ENCODE data around the gene DDC. TPM values are rescaled to one million over a fixed set of nuclear protein-coding genes. Genes with fewer than 3 reads are reported as not detected.

Gene DDC
- total RNA-seq, 1 experiment from 2014 or later, result not detected

DNA sequence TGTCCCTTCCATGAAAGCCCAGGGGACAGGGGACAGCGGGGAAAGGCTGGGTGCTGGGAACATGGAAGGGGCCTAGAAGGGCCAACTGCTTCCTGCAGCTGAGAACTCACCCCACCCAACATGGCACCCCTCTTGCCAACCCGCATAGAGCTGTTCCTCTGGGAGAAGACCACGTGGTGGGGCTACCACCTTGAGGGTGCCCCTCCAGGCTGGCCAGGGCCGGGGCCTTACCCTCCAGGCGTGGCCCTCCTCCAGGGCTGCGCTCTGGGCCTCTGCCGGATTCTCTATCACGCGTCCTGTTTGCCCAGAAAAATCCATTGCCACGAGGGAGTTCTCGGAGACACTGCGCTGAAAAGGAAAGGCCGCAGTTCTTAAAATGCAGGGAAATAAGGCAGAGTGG lies 39.9 kb upstream of the DDC start:
- POLR2A ChIA-PET (ENCODE audit: unreplicated experiment), result no interaction called here
- Histone ChIP-seq H3K79me2 (ENCODE audit: low read depth) (no peaks in the 10 kb centered on the region), H3K27me3 (ENCODE audit: insufficient read depth, low read depth) (no peaks in the 10 kb centered on the region), H3K9me2 (ENCODE audit: insufficient read depth) (no peaks in the 10 kb centered on the region), H3K27ac (no peak overlapping the region), H3K4me1 (replicated peaks; ENCODE audit: insufficient read depth) (no peaks in the 10 kb centered on the region), H4K20me1 (ENCODE audit: insufficient read depth) (peaks cover 20% of the 10 kb centered on the region), H3K4me3 (no peak overlapping the region), H3K4me2 (no peak overlapping the region), H3K36me3 (ENCODE audit: low read depth) (peaks cover 15% of the 10 kb centered on the region; the same call in 1 of the 2 replicates), H3K9me3 (ENCODE audit: insufficient read depth, low read depth) (no peaks in the 10 kb centered on the region), H2AFZ (no peak overlapping the region), H3F3A (ENCODE audit: insufficient read depth, low read depth) (no peaks in the 10 kb centered on the region)
- TF ChIP-seq EZH2 (IDR thresholded peaks at IDR 0.05; ENCODE audit: low read depth), result no peak
- TF ChIP-seq, protein P1, sequence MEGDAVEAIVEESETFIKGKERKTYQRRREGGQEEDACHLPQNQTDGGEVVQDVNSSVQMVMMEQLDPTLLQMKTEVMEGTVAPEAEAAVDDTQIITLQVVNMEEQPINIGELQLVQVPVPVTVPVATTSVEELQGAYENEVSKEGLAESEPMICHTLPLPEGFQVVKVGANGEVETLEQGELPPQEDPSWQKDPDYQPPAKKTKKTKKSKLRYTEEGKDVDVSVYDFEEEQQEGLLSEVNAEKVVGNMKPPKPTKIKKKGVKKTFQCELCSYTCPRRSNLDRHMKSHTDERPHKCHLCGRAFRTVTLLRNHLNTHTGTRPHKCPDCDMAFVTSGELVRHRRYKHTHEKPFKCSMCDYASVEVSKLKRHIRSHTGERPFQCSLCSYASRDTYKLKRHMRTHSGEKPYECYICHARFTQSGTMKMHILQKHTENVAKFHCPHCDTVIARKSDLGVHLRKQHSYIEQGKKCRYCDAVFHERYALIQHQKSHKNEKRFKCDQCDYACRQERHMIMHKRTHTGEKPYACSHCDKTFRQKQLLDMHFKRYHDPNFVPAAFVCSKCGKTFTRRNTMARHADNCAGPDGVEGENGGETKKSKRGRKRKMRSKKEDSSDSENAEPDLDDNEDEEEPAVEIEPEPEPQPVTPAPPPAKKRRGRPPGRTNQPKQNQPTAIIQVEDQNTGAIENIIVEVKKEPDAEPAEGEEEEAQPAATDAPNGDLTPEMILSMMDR (conservative IDR thresholded peaks at IDR 0.05), result no peak
- no peak for DNase-seq
- CTCF ChIA-PET, result no interaction called here
- BruUV-seq (replicated peaks), result no TSS peak
- intact Hi-C loops (cut with micrococcal nuclease; ENCODE audit: unreplicated experiment), result no loop called here

DNA sequence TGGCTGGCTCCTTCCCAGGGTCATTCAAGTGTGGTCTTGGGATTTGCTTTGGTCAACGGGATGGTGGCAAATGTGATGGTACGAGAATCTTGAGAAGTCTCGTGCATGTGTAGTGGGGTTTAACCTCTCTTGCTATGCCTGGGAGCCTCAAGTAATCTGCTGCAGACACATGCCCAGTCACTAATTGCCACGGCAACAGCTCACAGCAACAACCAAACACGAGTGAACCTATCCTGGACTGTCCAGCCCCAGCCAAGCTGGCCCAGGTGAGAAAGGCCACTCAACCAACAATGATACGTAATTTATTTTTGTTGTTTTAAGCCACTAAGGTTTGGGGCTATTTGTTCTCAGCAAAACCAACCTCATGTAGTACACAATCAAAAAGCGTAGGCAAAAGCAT lies 38.1 kb upstream of the DDC start:
- Histone ChIP-seq H3K9me2 (ENCODE audit: insufficient read depth) (no peaks in the 10 kb centered on the region), H3K36me3 (ENCODE audit: low read depth) (peaks cover 6% of the 10 kb centered on the region; the same call in 1 of the 2 replicates), H4K20me1 (ENCODE audit: insufficient read depth) (peaks cover 13% of the 10 kb centered on the region; the same call in 1 of the 2 replicates), H3K4me3 (no peak overlapping the region), H3K79me2 (ENCODE audit: low read depth) (no peaks in the 10 kb centered on the region), H2AFZ (no peak overlapping the region), H3K4me2 (no peak overlapping the region), H3K9me3 (ENCODE audit: insufficient read depth, low read depth) (no peaks in the 10 kb centered on the region), H3K4me1 (replicated peaks; ENCODE audit: insufficient read depth) (no peaks in the 10 kb centered on the region), H3K27ac (no peak overlapping the region), H3K27me3 (ENCODE audit: insufficient read depth, low read depth) (no peaks in the 10 kb centered on the region), H3F3A (ENCODE audit: insufficient read depth, low read depth) (no peaks in the 10 kb centered on the region)
- ChIA-PET CTCF (no interaction called here), POLR2A (ENCODE audit: unreplicated experiment) (no interaction called here)
- TF ChIP-seq EZH2 (IDR thresholded peaks at IDR 0.05; ENCODE audit: low read depth), result no peak
- TF ChIP-seq, protein P1 (conservative IDR thresholded peaks at IDR 0.05), result no peak
- no peak for DNase-seq
- no TSS peak for BruUV-seq (replicated peaks)
- intact Hi-C loops (cut with micrococcal nuclease; ENCODE audit: unreplicated experiment), result no loop called here

DNA sequence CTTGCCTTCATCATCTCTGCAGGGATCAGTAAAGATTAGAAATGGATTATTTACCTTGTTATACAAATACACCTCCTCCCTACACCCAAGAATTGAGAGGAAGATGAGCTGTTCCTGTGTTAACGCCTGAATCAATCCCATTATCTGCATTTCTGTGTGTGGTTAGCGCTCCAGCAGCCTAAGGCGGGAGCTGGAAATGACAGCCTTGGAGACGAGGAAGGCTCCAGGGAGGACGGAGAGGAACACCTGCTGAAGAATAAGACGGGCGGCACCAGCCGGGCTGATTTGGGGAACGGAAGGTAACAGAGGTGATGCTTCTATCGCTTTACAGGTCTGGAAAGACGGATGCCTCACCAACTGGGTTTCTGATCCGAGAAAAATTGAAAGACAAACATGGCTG lies 34.2 kb upstream of the DDC start:
- H3K9me3 ChIP-seq (ENCODE audit: insufficient read depth, low read depth), result no peaks in the 10 kb centered on the region
- H4K20me1 ChIP-seq (ENCODE audit: insufficient read depth), result 0 out of 2 replicates have a peak, but pooled peaks cover 6% of the 10 kb centered on the region
- no peak overlapping the region for H3K27ac ChIP-seq
- H3F3A ChIP-seq (ENCODE audit: insufficient read depth, low read depth), result no peaks in the 10 kb centered on the region
- intact Hi-C loops (cut with micrococcal nuclease; ENCODE audit: unreplicated experiment), result no loop called here
- H3K4me1 ChIP-seq (replicated peaks; ENCODE audit: insufficient read depth), result no peaks in the 10 kb centered on the region
- no peaks in the 10 kb centered on the region for H3K9me2 ChIP-seq (ENCODE audit: insufficient read depth)
- no peaks in the 10 kb centered on the region for H3K79me2 ChIP-seq (ENCODE audit: low read depth)
- ChIA-PET CTCF (no interaction called here), POLR2A (ENCODE audit: unreplicated experiment) (no interaction called here)
- no peak overlapping the region for H3K4me3 ChIP-seq
- no peak for DNase-seq
- H3K4me2 ChIP-seq, result no peak overlapping the region
- H2AFZ ChIP-seq, result no peak overlapping the region
- H3K27me3 ChIP-seq (ENCODE audit: insufficient read depth, low read depth), result no peaks in the 10 kb centered on the region
- BruUV-seq (replicated peaks), result no TSS peak
- TF ChIP-seq, protein P1 (conservative IDR thresholded peaks at IDR 0.05), result no peak
- no peak for TF ChIP-seq EZH2 (IDR thresholded peaks at IDR 0.05; ENCODE audit: low read depth)
- H3K36me3 ChIP-seq (ENCODE audit: low read depth), result peaks cover 8% of the 10 kb centered on the region; the same call in 1 of the 2 replicates

Data from PC-9 (cell line).